ENCODE measurements around the gene EVC.

DNA sequence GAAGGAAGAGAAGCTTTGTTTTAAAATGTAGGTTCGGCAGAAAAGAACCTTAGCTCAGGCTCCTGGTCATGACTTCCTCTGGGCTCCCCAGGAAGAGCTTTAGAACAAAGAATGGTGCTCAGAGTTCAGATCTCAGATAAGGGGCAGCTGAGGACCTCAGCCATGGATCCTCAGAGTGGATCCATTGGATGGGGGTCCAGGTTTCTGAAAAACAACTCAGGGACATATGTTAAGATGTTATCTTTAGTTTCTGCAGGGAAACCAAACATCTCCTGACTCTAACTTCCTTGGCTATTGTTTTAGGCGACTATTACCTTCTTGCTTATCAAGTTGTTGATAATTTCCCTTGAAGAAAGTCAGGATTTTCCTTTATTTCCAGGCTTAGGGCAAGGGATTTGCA, 5.4 kb downstream of the EVC start:
- no peak for TF ChIP-seq GATA3 (IDR thresholded peaks at IDR 0.05; ENCODE audit: low read depth, low read length)
- no peak for TF ChIP-seq GATA2 (IDR thresholded peaks at IDR 0.05; ENCODE audit: low read depth, low read length)

Measured in SH-SY5Y (cell line).